HG03108 (cell line): ENCODE results near the gene PLCZ1.
"Not testable (repeated sequence)": the region's sequence is repeated elsewhere in the genome, so short reads cannot be mapped to it uniquely, and the experiment has no call there.

Source experiments
- ATAC-seq: cut with Tn5 transposase; IDR thresholded peaks from one replicate; pipeline ENCODE4 v1.9.1; 2021; ENCODE audit warnings: moderate library complexity; ENCODE audit not compliant: unreplicated experiment

PLCZ1 gene

GRCh38 chr12:18703911-18704310 lies 33.9 kb downstream of the PLCZ1 start:
- no peak for ATAC-seq

DNA sequence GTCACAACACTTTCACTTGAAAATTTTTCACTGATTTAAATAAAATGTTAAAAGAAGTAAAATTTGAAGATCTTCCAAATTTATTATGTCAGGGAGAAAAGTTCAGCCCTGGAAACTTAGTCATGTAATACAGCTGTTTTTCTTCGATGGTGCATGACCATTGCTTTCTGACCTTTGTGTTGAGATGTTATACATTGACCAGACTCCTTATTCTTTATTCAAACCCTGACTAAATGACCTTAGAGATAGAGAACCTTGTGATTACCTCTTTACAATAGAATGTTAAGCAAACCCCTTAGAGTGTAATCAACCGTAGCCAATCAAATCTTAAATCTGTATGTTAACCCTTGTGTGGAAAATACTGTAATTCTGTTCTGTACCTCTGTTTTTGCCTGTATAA lies 34.5 kb downstream of the PLCZ1 start:
- ATAC-seq: no peak

DNA sequence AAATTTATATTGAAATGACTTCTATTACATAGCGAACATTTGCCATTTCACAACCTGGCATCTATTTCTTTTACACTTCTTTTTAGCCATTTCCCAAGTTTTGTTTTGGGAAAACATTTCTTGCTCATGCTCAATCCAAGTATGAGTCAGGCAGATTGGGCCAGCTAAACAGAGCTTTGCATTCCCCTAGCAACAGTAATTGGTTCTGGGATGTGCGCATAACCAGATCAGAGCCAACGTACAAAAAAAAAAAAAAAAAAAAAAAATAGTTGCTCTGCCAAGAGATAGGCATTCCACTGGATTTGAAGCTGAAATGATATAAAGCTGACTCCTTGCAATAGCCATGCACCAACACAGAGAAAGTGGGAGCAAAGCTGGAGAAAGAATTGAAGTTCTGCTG lies 37.5 kb downstream of the PLCZ1 start:
- ATAC-seq: no peak

DNA sequence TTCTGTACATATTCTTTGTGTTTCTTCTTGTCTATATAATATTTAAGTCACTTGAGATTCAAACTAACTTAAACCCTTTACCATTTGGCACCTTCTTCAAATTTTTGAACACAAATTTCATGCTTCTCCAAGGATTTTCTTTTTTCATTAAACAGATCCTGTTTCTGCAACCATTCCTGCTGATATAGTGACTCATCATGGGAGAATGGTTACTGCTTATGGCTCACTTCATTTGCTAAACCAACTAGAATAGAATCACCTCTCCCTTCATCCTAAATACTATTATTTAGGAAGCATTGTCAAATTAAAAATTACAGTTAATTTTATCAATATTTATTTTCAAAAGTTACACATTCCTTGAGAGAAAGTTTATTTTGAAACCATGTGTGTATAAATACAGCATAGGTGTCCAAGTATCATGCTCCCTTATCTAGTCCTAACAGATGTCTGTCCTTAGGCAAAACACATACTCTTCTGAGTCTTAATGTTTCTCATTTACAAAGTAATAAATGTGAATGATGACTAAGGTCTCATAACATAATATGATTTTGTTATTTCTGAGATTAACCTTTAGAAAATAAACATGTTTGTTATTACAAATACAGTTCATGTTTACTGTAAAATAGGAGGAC lies 40.7 kb downstream of the PLCZ1 start:
- ATAC-seq: no peak

- not testable (repeated sequence) for ATAC-seq
These were observed 43.8 kb downstream of the PLCZ1 start for GRCh38 chr12:18693986-18694385.

GRCh38 chr12:18690653-18691052 lies 47.2 kb downstream of the PLCZ1 start:
- ATAC-seq: no peak

GRCh38 chr12:18689771-18690170 lies 48.0 kb downstream of the PLCZ1 start:
- ATAC-seq: no peak

DNA sequence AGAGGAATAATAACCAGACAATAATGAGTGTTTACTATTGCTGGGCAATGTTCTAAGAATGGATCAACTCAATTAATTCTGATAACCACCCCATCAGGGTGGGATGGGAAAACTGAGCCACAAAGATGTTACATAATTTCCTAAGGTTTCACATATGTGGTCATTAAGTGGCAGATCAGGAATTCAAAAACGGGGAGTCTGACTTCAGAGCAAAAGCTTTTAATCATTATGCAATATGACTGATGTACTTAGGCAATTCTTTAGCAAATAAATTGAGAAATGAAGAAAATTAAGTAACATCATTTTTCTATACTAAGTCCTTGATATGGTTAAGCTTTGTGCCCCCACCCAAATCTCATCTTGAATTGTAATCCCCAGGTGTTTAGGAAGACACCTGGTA lies 53.4 kb downstream of the PLCZ1 start:
- ATAC-seq: no peak

- no peak for ATAC-seq
These were observed 54.3 kb downstream of the PLCZ1 start for GRCh38 chr12:18683327-18684013.

DNA sequence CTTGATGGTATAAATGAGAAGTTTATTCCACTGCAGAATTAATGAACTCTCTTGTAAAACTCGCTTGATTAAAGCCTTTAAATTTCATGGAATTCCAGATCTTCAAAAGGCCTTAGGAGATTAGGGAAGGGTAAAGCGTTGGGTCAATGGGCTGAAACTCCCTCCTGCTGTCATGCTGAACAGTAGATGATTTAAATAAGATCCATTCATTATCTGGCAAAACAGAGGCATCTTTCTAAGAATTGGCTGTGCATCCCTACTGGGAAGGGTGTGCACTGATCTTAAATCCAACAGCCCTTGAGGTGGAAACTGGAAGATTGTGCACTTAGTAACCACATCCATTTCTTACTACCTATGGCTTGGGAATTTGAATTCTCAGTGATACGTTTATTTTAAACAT lies 56.0 kb downstream of the PLCZ1 start:
- ATAC-seq: no peak

GRCh38 chr12:18676996-18677588 lies 60.7 kb downstream of the PLCZ1 start:
- ATAC-seq: no peak

- ATAC-seq: no peak
These were observed 61.7 kb downstream of the PLCZ1 start for GRCh38 chr12:18676141-18676540.

DNA sequence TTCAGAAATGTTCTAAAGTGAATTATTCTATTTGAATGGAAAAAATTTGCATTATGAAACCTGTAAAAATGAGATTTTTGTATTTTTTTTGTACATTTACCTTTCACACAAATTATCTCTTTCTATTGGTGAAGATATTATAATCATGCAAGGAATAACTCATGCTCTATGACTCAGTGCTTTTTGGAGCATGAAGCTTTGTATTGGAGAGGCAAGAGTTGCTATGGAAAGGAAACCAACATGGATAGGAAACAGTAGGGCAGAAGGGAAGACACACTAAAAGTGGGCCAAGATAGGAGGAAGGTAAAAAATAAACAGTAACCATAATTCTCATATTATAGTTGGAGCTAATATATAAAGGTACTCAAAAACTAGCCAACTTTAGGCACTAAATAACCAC lies 79.0 kb downstream of the PLCZ1 start:
- ATAC-seq: no peak

DNA sequence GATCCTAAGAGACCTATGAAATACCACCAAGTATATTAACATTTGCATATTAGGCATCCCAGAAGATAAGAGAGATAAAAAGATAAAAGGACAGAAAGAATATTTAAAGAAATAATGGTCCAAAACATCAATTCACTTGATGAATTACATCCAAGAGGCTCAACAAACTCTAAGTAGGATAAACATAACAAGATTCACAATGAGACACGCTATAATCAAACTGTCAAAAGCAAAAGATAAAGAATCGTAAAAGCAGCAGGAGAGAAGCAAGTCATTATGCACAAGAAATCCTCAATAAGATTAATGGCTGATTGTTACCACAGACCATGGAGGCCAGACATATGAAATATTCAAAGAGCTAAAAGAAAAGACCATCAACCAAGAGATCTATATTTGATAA lies 79.6 kb downstream of the PLCZ1 start:
- ATAC-seq: no peak

GRCh38 chr12:18655351-18655750 lies 82.5 kb downstream of the PLCZ1 start:
- no peak for ATAC-seq

- no peak for ATAC-seq
These were observed 84.3 kb downstream of the PLCZ1 start for GRCh38 chr12:18653465-18653864.

DNA sequence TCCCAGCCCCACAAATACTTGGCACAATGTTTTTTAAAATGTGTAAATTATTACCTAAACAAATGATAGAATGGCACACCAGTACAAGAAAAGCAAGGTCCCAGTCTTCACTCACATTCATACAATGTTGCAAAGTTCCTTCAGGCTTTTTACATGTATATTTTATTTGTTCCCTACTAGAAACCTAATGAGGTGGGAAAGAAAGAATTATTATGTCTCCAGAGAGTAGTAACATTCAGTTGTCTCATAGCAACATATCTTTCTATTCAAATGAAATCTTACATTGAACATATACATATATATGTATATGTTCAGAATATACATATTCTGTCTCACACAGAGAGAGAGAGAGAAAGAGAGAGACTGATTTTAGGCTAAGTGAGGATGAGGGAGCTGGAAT lies 85.2 kb downstream of the PLCZ1 start:
- ATAC-seq: no peak

DNA sequence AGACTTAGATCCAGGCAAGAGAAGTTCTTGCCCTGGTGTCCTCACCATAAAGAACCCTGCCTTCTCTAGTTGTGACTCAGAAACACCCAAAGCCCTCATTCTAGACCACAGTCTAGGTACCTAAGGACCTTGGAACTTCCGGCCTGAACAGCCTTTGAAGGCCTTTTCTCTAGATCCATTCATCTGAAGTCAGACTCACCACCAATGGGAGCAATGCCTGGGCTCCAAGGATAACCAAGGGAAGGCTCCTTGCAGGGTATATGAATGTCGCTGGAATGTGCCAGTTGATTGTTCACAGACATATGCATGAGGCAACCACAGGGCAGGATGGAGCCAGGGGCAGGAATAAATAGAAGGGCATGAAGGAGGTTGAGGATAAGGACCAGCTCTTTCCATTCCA lies 86.3 kb downstream of the PLCZ1 start:
- no peak for ATAC-seq

DNA sequence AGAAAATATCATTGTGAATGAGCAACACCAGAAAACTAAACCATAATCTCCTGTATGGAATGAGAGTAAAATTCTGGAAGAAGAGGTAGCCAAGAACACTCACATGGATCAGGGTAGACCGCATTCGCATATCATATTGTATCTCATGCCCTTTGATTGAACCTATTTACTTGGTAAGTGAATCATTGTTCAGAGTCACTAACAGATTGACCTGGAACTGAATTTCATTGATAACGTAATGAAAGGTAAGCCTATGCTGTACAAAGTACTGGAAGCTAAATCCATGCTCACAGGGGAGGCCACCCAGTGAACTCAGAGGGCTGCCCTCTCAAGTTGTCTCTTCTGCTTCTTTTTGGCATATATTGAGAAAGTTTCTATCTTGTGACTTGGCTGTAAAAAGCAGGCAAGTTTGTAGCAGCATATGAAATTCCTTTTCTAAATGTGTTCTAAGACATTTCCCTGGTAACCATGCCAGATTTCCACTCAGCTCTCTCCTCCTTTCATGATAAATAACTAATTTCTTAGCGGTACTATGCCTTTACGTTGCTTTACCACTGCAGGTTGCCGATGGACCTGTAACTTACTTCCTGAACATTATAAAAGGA lies 91.4 kb downstream of the PLCZ1 start:
- no peak for ATAC-seq

- ATAC-seq: no peak
These were observed 93.2 kb downstream of the PLCZ1 start for GRCh38 chr12:18644564-18644963.

DNA sequence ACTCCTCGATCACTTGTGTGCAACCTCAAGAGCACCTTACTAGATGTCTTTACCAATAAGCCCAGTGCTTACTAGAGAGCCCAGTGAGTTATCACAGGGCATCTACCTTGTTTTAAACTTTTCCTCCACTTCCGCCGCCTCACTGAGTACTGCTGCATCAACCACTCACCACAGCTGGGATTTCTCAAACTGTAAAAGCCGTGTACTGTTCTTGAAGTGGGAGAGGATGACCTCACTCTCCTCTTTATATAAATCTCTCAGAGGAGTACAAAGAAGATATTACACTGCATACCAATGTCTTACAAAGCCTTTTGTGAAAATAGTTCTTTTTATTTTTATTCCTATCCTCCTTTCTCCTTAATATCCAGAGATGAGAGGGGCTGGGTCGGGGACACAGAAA lies 94.1 kb downstream of the PLCZ1 start:
- ATAC-seq: no peak

GRCh38 chr12:18640321-18640955 lies 97.4 kb downstream of the PLCZ1 start:
- no peak for ATAC-seq
